Epithelial cell of prostate (primary cell): ENCODE results near the gene UVSSA.

Experiments used
- DNase-seq: peaks from one replicate; pipeline ENCODE4 v3.0.0-alpha.2; 2011; ENCODE audit warnings: low read depth, low spot score
- H3K27ac ChIP-seq: fragments of 450-650 bp; 2 replicates; pipeline ENCODE4 v1.5.1; 2017; ENCODE audit warnings: mild to moderate bottlenecking

The UVSSA gene

DNA sequence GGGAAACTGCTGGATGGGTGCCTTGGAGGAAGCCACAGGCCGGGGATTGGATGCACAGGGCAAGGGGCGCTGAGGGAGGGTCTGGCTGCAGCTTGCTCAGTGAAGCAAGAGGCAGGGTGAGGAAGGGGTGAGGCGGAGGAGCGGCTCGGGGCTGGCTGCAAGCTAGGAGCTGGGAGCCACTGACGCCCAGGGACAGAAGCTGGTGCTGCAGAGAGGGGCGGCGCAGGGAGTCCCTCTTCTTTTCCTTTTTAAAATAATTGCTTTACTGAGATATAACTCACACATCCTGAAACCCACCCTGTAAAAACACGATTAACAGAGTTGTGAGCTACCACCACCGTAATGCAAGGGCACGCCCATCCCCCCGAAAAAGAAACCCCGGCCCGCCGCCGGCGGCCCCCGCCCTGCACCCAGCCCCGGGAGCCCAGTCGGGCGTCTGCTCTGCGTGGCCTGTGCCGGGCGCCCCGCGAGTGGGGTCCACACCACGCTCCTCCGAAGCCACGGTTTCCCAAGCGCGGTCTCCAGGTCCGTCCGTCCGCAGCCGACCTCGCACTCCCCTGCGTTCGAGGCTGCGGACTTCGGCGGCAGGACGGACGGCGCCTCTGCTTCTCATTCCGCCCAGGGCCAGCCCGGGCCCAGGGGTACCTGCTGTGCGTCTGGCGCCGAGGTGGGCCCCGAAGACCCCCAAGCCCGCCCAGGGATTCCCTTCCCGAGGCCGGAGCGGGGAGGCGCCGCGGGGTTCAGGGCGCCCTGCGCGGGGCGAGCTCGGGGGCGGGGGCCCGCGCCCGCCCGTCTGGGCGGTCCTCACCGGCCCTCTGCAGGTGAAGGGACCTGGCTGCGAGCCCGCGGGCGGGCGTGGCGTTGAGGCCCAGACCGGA lies 866 bp upstream of the UVSSA start:
- DNase-seq = no peak
- peak overlapping the region; percentile 98 for H3K27ac ChIP-seq

DNA sequence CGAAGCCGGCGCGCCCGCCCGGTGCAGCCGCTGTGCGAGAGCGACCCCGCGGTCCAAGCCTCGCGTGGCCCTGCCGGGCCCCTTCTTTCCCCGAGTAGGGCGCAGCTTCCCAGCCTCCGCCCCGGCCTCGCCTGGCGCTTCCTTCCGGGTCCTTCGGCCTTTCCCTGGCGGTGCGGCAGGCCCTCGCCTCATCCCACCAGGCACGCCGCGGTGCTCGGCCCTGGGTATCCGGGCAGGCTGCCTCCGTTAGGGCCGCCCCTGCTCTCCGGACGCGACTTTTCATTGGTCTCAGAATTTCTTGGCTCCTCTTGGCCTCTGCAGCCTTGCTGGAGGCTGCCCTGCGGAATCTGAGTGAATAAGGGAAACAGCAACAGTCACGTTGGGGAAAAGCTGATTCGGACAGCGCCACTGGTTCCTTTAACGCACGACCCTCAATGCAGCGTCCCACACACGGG lies 429 bp downstream of the UVSSA start:
- DNase-seq = no peak
- H3K27ac ChIP-seq = peak overlapping the region; percentile 98

DNA sequence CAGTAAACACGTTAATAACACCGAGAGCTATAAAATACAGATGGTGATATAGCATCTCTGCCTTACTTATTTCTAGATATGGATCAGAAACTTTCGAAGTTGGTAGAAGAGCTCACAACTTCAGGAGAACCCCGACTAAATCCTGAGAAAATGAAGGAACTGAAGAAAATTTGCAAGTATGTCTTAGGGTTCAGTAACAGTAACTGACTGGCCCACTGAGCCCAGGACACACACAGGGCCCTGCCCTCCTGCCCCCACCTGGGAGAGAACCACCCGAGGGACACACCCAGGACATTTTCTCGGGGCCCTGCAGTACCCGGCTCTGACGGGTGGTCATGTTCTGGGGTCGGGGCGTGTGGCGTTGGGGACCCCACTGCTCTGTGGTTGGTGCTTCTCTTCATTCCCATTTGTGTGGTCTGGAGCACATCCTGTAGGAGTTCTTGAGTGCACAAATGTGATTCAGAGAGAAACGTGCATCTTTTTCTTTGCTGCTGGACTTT lies 1.1 kb downstream of the UVSSA start:
- H3K27ac ChIP-seq = peak overlapping the region; percentile 98
- DNase-seq = no peak

DNA sequence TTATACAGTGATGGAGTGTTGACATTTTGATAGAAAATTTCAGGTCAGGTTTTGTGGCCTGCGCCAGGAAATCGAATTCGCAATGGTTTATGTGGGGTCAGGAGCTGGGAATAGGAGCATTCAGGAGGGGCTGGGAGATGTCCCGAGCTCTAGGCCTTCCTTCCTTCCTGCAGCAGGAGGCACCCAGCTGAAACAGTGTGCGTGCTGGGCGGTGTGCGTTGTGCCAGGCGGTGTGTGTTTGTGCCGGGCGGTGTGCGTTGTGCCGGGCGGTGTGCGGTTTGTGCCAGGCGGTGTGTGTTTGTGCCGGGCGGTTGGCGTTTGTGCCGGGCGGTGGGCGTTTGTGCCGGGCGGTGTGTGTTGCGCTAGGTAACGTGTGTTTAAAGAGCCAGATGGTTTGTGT lies 1.7 kb downstream of the UVSSA start:
- no peak for DNase-seq
- no peak overlapping the region for H3K27ac ChIP-seq

DNA sequence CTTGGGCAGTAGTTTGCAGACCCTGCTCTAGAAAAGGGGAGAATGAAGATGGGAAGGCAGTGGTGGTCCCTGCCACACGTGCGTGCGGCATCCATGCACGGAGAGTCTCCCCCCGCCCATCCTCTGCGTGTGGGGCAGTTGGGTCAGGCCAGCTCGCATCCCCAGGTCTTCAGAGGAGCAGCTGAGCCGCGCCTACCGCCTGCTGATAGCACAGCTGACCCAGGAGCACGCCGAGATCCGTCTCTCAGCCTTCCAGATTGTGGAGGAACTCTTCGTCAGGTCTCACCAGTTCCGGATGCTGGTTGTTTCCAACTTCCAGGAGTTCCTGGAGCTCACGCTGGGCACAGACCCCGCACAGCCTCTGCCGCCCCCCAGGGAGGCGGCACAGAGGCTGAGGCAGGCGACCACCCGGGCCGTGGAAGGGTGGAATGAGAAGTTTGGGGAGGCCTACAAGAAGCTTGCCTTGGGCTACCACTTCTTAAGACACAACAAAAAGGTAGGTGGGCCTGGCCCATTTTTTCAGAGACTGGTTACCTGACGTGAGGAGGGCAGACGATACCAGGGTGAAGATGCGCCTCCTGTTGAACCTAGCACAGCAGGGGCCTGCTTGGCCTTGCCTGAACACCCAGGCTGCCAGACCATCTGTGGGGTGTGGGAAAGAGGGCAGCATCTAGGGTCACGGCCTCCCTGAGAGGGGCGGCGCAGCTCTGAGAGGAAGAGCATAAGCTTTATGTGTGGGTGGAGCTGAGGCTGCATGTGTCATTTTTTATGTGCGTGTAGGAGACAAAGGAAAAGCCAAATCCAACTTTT lies 2.6 kb downstream of the UVSSA start:
- H3K27ac ChIP-seq = no peak overlapping the region
- DNase-seq = no peak

DNA sequence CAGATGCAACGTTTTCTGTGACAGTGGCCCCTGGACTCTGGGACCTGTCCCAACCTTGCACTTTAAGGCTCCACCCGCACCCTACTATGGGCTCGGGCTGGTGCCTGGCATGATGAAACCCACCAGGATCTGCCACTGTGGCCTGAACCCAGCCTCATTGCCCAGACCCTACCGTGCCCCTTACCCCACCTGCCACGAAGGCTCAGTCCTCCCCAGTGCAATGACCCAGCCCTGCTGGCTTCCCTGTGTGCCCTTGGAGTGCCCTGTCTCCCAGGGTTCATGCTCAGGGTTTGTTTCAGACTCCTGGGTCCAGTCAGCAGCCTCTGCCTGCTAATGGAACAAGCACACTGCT lies 3.1 kb downstream of the UVSSA start:
- no peak overlapping the region for H3K27ac ChIP-seq
- no peak for DNase-seq

DNA sequence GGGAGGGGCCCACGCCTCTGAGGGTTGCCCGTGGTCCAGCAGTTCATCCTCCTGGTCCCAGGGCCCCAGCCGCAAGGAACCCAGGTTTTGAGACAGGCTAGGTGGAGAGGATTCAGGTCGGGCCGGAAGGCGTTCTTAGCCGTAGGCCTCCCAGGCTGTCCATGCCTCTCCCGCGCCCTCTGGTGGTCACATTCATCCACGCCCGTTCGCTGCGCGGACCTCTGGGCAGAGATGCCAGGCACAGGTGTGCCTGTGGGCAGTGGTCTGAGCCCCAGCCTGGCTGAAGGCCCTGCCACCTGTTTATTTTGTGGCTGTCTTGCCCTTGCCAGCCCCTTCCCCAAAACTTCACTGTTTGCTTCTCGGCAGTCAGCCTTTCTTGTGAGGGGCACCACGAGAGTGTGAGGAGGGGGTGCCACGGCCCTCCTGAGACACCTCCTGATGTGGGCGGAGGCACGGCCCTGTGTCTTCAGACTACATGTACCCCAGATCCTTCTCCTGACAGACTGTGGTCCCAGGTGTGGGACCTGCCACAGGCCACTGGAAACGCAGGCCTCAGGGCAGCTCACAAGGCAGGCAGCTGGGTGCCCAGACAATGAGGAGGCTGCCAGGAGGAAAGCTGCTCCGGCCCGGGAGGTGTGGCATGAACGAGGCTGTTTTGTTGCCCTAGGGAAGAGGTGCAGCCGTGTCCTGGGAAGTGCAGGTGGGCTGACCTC lies 5.0 kb downstream of the UVSSA start:
- H3K27ac ChIP-seq = no peak overlapping the region
- DNase-seq = no peak

DNA sequence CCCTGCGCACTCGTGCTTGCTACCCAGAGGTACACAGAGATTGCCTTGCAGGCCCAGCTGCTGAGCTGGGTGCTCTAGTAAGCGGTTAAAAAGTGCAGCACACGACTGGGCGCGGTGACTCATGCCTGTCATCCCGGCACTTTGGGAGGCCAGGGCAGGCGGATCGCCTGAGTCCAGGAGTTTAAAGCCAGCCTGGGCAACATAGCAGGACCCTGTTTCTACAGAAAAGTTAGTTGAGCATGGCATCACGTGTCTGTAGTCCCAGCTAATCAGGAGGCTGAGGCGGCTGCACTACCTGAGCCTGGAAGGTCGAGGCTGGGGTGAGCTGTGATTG lies 5.5 kb downstream of the UVSSA start:
- DNase-seq = no peak
- H3K27ac ChIP-seq = no peak overlapping the region

DNA sequence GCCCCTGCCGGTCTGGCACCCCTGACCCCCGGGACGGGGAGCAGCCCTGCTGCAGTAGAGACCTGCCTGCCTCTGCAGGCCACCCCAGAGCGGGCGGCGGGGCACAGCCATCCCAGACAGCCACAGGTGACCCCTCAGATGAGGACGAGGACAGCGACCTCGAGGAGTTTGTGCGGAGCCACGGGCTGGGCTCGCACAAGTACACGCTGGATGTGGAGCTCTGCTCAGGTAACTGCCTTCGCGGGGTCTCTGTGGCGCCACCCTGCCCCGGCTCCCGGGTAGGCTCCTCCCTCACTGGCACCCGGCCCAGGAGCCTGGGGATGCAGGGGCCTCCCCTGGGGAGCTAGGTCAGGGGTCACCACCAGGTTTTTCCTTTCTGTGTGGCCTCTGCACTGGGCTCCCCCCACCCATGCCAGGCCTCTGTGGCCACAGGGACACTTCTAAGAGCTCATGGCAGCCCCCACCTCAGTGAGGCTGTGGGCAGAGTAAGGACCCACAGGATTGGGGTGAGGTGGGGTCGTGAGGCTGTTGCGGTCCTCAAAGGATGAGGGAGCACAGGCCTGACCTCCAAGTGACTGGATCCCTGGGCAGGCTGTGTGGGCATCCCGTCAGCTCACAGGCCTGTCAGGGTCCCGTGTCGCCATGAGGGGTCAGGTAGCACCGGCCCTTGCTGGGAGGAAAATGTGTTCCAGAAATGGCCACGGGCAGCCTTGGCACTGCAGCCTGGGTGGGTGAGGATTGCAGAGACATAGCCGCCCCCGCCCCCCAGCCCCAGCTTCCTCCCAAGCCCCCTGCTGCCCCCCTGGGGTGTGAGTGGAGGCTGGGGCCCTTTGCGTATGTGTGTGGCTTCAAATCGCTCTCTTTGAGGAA lies 6.4 kb downstream of the UVSSA start:
- H3K27ac ChIP-seq = no peak overlapping the region
- no peak for DNase-seq

DNA sequence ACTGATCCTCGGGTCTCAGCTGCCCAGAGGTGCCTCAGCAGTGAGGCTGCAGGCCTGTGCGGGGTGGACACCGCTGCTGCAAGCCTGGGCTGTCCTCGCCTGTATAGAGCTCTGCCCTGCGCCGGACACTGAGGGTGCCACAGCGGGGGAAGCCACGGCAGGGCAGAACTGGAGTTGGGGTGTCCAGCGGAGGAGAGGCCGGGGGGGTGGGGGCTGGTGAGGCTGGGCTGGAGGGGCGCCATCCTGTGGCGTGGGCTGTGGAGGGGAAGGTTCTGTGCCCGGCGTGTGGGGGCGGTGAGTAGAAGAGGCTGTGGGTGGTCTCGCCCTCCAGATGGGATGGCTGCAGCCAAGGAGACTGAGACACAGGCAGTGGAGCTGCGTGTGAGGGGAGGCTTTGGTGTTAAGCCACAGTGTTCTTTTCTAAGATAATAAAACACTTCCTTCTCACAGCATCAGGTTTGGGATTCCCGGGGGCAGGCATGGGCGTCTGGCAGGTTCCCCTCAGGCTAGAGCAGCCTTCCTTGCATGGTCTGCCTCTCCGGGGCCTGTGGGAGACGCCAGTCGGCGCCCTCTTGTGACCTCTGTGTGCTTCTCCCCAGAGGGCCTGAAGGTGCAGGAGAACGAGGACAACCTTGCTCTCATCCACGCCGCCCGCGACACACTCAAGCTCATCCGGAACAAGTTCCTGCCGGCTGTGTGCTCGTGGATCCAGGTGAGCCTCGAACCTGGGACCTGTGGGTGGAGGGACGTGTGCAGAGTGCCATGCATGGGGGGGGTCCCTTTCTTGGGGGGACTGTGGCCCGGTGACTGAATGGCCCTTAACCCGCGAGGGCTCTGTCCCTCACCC lies 7.4 kb downstream of the UVSSA start:
- H3K27ac ChIP-seq = no peak overlapping the region
- DNase-seq = no peak

DNA sequence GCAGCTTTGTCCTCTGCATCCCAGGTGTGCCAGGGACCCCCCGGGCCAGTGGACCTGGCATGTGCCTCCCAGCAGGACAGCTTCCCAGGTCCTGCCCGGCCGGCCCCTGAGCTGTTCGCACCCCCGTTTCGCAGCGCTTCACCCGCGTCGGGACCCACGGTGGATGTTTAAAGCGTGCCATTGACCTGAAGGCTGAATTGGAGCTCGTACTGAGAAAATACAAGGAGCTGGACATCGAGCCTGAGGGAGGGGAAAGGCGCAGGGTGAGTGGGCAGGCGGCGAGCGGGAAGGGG lies 7.9 kb downstream of the UVSSA start:
- H3K27ac ChIP-seq = no peak overlapping the region
- no peak for DNase-seq

DNA sequence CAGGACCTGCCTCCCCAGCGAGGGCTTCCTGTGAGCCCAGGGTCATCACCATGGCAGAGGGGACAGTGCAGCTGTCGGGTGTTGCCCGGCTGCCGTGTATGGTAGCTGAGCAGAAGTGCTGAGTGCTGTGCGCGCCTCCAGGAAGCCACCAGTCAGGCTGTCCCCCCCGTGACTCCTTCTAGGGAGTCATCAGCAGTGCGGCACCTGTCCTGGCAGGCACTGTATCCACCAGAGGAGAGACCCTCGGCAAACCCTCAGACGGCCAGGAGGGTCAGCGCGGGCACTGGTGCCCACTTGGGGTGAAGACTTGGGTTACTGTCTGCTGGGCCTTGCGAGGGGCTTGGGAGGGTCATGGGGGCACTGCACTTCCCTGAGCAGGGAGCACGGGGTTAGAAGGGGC lies 8.4 kb downstream of the UVSSA start:
- H3K27ac ChIP-seq = no peak overlapping the region
- no peak for DNase-seq

DNA sequence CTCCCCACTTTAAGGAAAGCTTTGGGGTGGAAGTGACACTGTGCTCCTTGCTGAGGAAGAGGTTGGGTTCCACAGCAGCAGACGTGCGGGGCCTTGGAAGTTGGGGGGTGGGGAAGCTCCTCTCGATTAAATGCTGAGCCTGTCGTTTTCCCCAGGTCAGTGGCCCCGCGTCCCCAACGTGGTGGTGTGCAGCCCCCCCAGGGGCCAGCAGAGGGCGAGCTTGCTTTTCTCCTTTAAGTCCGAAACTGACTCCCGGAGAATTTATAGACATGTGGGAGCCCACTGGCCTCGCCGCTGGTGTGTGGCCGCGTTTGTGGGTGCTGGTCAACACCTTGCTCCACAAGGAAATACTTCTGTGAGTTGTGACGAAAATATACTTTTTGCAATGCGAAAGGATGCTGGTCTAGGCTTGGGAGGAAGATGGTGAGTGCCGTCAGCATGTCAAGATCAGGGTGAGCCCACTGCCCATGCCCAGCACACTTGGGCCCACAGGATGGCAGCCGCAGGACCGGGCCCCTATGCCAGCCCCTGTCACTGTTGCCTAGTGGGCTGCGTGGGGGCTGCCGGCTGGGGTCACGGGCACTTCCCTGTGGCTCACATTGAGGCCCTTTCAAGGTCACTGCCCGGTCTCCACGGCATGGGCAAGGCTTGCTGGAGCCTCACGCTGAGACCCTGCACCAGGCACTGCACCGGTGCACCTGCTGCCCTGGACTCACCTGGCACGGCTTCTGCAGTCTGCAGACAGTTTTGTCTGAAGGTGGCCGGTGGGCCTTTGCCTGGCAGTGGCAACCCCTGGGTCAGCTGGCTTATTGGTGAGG lies 9.4 kb downstream of the UVSSA start:
- no peak for DNase-seq
- H3K27ac ChIP-seq = no peak overlapping the region

DNA sequence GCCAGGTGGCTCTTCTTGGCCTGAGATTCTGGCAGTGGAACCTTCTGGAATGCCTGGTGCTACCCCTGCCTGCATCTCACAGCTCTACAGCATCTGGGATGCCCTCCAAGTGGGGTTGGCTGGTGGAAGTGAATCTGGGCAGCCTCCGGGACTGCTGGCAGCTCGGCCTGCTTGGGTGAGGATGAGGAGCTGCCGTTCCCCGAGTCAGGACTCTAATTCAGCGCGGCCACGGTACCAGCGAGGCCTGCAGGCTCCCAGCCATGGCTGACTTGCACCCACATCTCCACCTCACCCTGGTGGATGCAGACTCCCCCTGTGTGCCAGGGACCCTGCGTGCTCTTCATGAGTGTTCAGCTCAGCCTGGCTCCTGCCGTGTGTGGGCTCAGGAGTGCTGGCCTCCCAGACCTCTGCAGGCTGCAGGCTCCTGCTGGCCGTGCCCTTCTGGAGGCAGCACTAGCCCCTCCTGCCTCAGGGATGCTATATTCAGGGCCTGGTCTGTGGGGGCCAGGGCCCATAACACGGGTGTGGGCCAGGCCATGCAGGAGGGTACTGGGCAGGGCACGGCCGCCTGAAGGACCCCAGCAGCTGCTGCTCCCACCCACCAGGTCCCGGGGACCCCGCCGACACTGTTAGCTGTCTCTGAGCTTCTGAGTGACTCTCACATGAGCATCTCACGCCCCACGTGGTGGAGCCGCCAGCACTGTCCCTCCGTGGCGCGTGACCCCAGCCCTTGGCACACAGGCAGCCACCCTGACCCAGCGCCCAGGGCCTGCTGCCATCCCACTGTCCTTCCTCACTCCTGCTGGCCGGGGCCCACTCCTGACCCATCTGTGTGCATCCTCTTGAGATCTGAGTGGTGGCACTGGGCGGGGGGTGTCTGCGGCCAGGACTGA lies 10.6 kb downstream of the UVSSA start:
- no peak for DNase-seq
- no peak overlapping the region for H3K27ac ChIP-seq

DNA sequence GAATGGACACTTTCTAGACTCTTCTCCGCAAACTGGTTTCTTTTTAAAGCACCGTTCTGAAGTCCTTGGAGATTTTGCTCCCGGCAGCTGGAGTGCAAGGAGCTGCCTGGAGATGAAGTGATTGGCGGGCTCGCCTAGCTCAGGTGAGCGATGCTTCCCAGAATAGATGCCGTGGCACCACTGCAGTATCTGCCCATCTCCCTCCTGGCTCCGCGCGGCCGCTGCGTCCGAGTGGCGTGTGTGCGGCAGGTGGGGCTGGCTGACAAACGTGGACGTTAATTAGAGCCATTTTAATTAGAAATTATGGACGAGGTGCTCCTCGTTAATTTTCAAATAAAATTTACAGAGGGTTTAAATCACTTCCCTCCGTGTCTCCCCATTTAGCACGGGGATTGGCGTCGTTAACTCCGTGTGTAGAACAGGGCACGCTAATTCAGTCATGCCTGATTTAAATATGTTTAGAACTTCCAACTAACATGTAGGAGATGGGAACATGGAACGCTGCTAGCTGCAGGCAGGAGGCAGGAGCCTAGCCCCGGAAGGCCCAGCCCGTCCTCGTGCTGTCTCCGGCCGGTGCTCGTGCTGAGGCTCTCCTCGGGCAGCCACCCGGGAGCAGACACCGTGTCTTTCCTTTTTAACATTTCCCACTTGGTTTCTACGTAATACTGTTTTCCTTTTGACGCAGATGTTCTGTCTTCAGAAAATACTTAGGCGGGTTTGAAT lies 11.6 kb downstream of the UVSSA start:
- no peak overlapping the region for H3K27ac ChIP-seq
- DNase-seq = no peak

DNA sequence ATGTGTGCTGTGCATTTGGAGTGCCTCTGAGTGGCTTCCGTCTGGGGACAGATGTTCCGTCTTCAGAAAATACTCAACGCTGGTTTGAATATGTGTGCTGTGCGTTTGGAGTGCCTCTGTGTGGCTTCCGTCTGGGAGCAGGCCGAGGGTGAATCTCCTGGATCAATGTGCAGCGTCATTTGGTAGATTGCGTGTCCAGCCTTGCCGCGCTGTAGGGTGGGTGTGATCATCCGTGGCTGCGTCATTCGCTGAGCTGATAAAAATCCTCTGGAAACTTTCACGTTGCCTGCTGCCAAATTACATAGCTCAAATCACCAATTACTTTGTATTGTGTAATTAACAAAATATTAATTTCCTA lies 12.1 kb downstream of the UVSSA start:
- no peak for DNase-seq

DNA sequence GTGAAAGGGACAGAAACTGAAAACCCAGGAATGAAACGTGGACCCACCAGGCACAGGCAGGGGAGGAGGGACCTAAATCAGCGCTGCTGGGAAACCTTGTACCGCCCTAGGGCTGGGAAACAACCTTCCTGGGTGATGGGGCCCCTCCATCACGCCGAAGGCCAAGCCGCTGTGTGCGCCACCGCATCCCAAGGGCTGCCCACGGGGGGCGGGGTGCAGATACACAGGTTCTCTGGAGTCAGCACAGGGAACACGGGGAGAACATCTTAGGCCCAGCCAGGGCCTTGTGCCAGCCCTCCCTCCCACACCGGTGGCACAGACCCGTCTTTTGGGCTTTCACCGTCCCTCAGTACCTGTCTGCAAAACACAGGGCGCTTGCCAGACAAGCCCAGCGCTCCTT lies 13.0 kb downstream of the UVSSA start:
- H3K27ac ChIP-seq = no peak overlapping the region
- DNase-seq = no peak

More for the DNA sequence above, 12.1 kb downstream of the UVSSA start:
- no peak overlapping the region for H3K27ac ChIP-seq
